Astrocyte (in vitro differentiated cells and primary cell): ENCODE results near the gene LYPD6. TPM values are rescaled to one million over a fixed set of nuclear protein-coding genes. Genes with fewer than 3 reads are reported as not detected.
A peak's percentile ranks its signal among the peaks of the same experiment; 100 is the strongest.

Source experiments
- DNase-seq: peaks from one replicate; pipeline ENCODE4 v3.0.0-alpha.2; 2010; ENCODE audit warnings: low read depth
- FAIRE-seq: peaks from 2 replicates; lab custom pipeline; 2011; peaks lifted over from hg19 to GRCh38; lab: Jason Lieb, UNC
- H2AFZ ChIP-seq: 2 replicates; pipeline ENCODE4 v1.6.0; 2012; ENCODE audit warnings: low read depth, low read length, inconsistent platforms
- H3K27ac ChIP-seq: 2 replicates; pipeline ENCODE4 v1.5.1; 2011; ENCODE audit warnings: low read depth, low read length, inconsistent platforms
- H3K27me3 ChIP-seq: 2 replicates; pipeline ENCODE4 v1.6.0; 2011; ENCODE audit warnings: low read length, inconsistent platforms; ENCODE audit not compliant: insufficient read depth
- H3K36me3 ChIP-seq: 2 replicates; pipeline ENCODE4 v1.5.1; 2011; ENCODE audit warnings: low read length, inconsistent platforms; ENCODE audit not compliant: insufficient read depth
- H3K4me1 ChIP-seq: 2 replicates; pipeline ENCODE4 v1.5.1; 2011; ENCODE audit warnings: low read length, inconsistent platforms; ENCODE audit not compliant: insufficient read depth
- H3K4me2 ChIP-seq: 2 replicates; pipeline ENCODE4 v1.6.0; 2012; ENCODE audit warnings: low read length, inconsistent platforms
- H3K4me3 ChIP-seq: 2 replicates; pipeline ENCODE4 v1.5.1; 2011; ENCODE audit warnings: low read depth, mild to moderate bottlenecking, low read length, inconsistent platforms; ENCODE audit not compliant: insufficient read depth
- H3K79me2 ChIP-seq: 2 replicates; pipeline ENCODE4 v1.6.0; 2012; ENCODE audit warnings: mild to moderate bottlenecking, low read length, inconsistent platforms; ENCODE audit not compliant: insufficient read depth
- H3K9ac ChIP-seq: 2 replicates; pipeline ENCODE4 v1.6.0; 2012; ENCODE audit warnings: mild to moderate bottlenecking, low read length, inconsistent platforms
- H3K9me3 ChIP-seq: 2 replicates; pipeline ENCODE4 v1.5.1; 2012; ENCODE audit warnings: low read depth, mild to moderate bottlenecking, low read length, inconsistent platforms; ENCODE audit not compliant: insufficient read depth
- H4K20me1 ChIP-seq: 2 replicates; pipeline ENCODE4 v1.6.0; 2012; ENCODE audit warnings: low read length, inconsistent platforms; ENCODE audit not compliant: insufficient read depth
- H3K27ac Mint-ChIP-seq: one replicate; pipeline ENCODE4 v1.8.0; 2021; ENCODE audit warnings: mild to moderate bottlenecking, mixed read lengths; ENCODE audit not compliant: unreplicated experiment
- H3K27me3 Mint-ChIP-seq: one replicate; pipeline ENCODE4 v1.8.0; 2021; ENCODE audit warnings: low read depth, mixed read lengths; ENCODE audit not compliant: unreplicated experiment
- H3K36me3 Mint-ChIP-seq: one replicate; pipeline ENCODE4 v1.8.0; 2021; ENCODE audit warnings: low read depth, mixed read lengths; ENCODE audit not compliant: unreplicated experiment
- H3K4me1 Mint-ChIP-seq: one replicate; pipeline ENCODE4 v1.8.0; 2021; ENCODE audit warnings: low read depth, mixed read lengths; ENCODE audit not compliant: unreplicated experiment
- H3K4me3 Mint-ChIP-seq: one replicate; pipeline ENCODE4 v1.8.0; 2021; ENCODE audit warnings: mild to moderate bottlenecking, moderate library complexity, mixed read lengths; ENCODE audit not compliant: unreplicated experiment
- H3K9me3 Mint-ChIP-seq: one replicate; pipeline ENCODE4 v1.8.0; 2021; ENCODE audit warnings: mild to moderate bottlenecking, mixed read lengths; ENCODE audit not compliant: unreplicated experiment
- EZH2 ChIP-seq: IDR thresholded peaks from 2 replicates; pipeline ENCODE4 v1.6.1; 2012; ENCODE audit warnings: mild to moderate bottlenecking, low read length, inconsistent platforms; ENCODE audit not compliant: insufficient read depth
- total RNA-seq: library from RNA; stranded (reverse); gene quantifications from 2 replicates; pipeline ENCODE4 v1.2.1, GENCODE V29; 2021
- TF ChIP-seq, protein P1 (sequence below): IDR thresholded peaks from 2 replicates; pipeline ENCODE4 v1.5.1; 2011; ENCODE audit warnings: low read depth, mild to moderate bottlenecking, inconsistent platforms, low read length, moderate library complexity; ENCODE audit not compliant: insufficient read depth

Gene LYPD6
- total RNA-seq, 1 donor from 2014 or later = 1.4 TPM

GRCh38 chr2:149389506-149390167, 59.2 kb downstream of the LYPD6 start:
- Mint-ChIP-seq H3K36me3 (no peaks in the 10 kb centered on the region), H3K4me3 (no peak overlapping the region), H3K27ac (no peak overlapping the region), H3K9me3 (peaks cover 3% of the 10 kb centered on the region), H3K4me1 (peaks cover 9% of the 10 kb centered on the region), H3K27me3 (no peaks in the 10 kb centered on the region)
- Histone ChIP-seq H3K27me3 (no peaks in the 10 kb centered on the region), H3K4me2 (no peak overlapping the region), H4K20me1 (no peaks in the 10 kb centered on the region), H2AFZ (no peak overlapping the region), H3K9me3 (no peaks in the 10 kb centered on the region), H3K9ac (no peak overlapping the region), H3K36me3 (no peaks in the 10 kb centered on the region), H3K79me2 (no peaks in the 10 kb centered on the region), H3K4me3 (no peak overlapping the region), H3K27ac (no peak overlapping the region), H3K4me1 (no peaks in the 10 kb centered on the region)
- TF ChIP-seq, protein P1, sequence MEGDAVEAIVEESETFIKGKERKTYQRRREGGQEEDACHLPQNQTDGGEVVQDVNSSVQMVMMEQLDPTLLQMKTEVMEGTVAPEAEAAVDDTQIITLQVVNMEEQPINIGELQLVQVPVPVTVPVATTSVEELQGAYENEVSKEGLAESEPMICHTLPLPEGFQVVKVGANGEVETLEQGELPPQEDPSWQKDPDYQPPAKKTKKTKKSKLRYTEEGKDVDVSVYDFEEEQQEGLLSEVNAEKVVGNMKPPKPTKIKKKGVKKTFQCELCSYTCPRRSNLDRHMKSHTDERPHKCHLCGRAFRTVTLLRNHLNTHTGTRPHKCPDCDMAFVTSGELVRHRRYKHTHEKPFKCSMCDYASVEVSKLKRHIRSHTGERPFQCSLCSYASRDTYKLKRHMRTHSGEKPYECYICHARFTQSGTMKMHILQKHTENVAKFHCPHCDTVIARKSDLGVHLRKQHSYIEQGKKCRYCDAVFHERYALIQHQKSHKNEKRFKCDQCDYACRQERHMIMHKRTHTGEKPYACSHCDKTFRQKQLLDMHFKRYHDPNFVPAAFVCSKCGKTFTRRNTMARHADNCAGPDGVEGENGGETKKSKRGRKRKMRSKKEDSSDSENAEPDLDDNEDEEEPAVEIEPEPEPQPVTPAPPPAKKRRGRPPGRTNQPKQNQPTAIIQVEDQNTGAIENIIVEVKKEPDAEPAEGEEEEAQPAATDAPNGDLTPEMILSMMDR = no peak
- no peak for TF ChIP-seq EZH2
- DNase-seq (no peak), FAIRE-seq (no peak)

DNA sequence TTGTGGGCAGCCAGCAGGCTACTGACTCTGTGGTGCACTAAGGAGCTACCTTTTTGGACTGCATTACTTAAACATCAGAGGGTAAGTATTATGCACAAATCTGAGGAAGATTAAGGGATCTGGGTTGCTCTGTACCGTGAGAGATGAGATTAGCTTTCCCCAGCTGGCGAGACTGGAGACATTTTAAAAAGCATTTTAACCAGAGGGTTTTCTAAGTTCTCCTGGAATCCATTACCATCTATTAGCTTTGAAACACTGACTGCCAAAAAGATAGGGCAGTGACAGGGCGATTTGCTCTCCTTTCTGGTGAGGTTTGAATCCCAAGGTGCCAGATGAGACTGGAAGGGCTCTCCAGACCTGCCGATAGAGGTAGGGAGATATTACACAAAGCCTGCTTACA, 63.2 kb downstream of the LYPD6 start:
- DNase-seq (no peak), FAIRE-seq (no peak)
- H3K4me3 Mint-ChIP-seq = no peak overlapping the region
- no peaks in the 10 kb centered on the region for H3K9me3 ChIP-seq
- H3K27ac ChIP-seq = no peak overlapping the region
- H3K9ac ChIP-seq = no peak overlapping the region
- no peak overlapping the region for H3K4me3 ChIP-seq
- no peak overlapping the region for H3K27ac Mint-ChIP-seq
- no peak overlapping the region for H3K4me2 ChIP-seq
- peaks cover 5% of the 10 kb centered on the region for H3K4me1 Mint-ChIP-seq
- H3K36me3 Mint-ChIP-seq = no peaks in the 10 kb centered on the region
- no peaks in the 10 kb centered on the region for H3K36me3 ChIP-seq
- TF ChIP-seq, protein P1 = no peak
- no peak for TF ChIP-seq EZH2
- no peaks in the 10 kb centered on the region for H3K27me3 ChIP-seq
- no peaks in the 10 kb centered on the region for H3K79me2 ChIP-seq
- H3K4me1 ChIP-seq = no peaks in the 10 kb centered on the region
- no peak overlapping the region for H2AFZ ChIP-seq
- H3K27me3 Mint-ChIP-seq = no peaks in the 10 kb centered on the region
- no peaks in the 10 kb centered on the region for H4K20me1 ChIP-seq
- H3K9me3 Mint-ChIP-seq = peaks cover 5% of the 10 kb centered on the region

DNA sequence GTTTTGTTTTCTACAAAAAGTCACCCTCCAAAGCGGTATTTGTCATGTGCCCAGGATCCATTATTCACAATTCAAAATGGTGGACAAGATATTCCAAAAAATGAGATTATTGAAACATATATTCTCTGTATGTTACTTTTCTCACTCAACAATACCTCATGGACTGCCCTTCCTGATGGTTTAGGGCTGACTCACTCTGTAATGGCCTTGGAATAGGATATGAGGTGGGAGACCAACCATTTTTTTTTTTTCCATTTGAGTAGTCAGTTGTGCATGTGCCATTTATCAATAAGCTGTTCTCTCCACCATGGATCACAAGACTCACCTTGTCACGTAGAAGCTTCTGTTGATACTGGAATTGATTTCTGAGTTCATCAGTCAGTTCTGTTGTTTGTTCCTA, 64.5 kb downstream of the LYPD6 start:
- no peak overlapping the region for H2AFZ ChIP-seq
- H3K4me3 ChIP-seq = no peak overlapping the region
- no peaks in the 10 kb centered on the region for H3K79me2 ChIP-seq
- H3K4me1 Mint-ChIP-seq = peaks cover 5% of the 10 kb centered on the region
- H4K20me1 ChIP-seq = no peaks in the 10 kb centered on the region
- no peaks in the 10 kb centered on the region for H3K36me3 ChIP-seq
- TF ChIP-seq, protein P1 = no peak
- TF ChIP-seq EZH2 = no peak
- no peak overlapping the region for H3K27ac Mint-ChIP-seq
- H3K4me2 ChIP-seq = no peak overlapping the region
- no peaks in the 10 kb centered on the region for H3K4me1 ChIP-seq
- DNase-seq (peak; percentile 6), FAIRE-seq (no peak)
- no peaks in the 10 kb centered on the region for H3K27me3 Mint-ChIP-seq
- H3K4me3 Mint-ChIP-seq = no peak overlapping the region
- no peak overlapping the region for H3K27ac ChIP-seq
- H3K36me3 Mint-ChIP-seq = no peaks in the 10 kb centered on the region
- peaks cover 4% of the 10 kb centered on the region for H3K9me3 Mint-ChIP-seq
- no peaks in the 10 kb centered on the region for H3K27me3 ChIP-seq
- no peaks in the 10 kb centered on the region for H3K9me3 ChIP-seq
- H3K9ac ChIP-seq = no peak overlapping the region
